Measurements from ENCODE around the gene VWA8.
"Not testable (repeated sequence)": the region's sequence is repeated elsewhere in the genome, so short reads cannot be mapped to it uniquely, and the experiment has no call there.

VWA8 gene

DNA sequence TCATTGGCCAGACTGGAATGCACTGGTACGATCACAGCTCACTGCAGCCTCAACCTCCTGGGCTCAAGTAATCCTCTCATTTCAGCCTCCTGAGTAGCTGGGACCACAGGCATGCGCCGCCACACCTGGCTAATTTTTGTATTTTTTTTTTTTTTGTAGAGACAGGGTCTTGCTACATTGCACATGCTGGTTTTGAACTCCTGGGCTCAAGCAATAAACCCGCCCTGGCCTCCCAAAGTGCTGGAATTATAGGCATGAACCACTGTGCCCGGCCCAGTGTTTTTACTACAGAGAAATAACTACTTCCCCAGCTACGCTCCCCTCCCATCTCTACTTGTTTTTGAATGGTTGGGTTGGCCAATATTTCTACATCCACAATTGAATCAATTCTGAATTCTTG lies 381.0 kb downstream of the VWA8 start:
- H3K27ac Mint-ChIP-seq, result no peak overlapping the region
- DNase-seq (ENCODE audit: low spot score in 2 of 2), result no peak
- no peak for ATAC-seq (ENCODE audit: low read depth)
- H3K36me3 Mint-ChIP-seq, result peaks cover 14% of the 10 kb centered on the region
- peaks cover 2% of the 10 kb centered on the region for H3K4me1 Mint-ChIP-seq
- no peak overlapping the region for H3K4me3 Mint-ChIP-seq
- H3K27me3 Mint-ChIP-seq, result no peaks in the 10 kb centered on the region
- H3K9me3 Mint-ChIP-seq, result no peaks in the 10 kb centered on the region

DNA sequence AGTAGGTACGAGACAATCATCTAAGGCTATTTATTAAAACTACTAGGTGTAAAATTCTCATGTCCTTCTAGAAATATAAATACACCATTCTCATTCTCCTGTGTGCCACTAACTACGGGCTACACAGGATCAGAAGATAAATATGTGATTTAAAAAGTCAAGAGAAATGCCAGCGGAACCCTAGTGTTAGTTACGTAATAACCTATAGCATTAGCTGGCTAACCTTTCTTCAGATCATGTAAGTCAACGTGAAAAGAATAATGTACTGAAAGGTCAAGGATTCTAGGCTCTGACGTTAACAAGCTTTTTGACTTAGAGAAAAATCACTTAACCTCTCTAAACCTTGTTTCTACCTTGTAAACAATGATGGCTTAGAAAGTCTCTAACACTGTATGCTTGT lies 381.7 kb downstream of the VWA8 start:
- Mint-ChIP-seq H3K27me3 (no peaks in the 10 kb centered on the region), H3K4me3 (no peak overlapping the region), H3K27ac (no peak overlapping the region), H3K36me3 (peaks cover 20% of the 10 kb centered on the region), H3K4me1 (peaks cover 2% of the 10 kb centered on the region), H3K9me3 (no peaks in the 10 kb centered on the region)
- DNase-seq (ENCODE audit: low spot score in 2 of 2) (no peak), ATAC-seq (ENCODE audit: low read depth) (no peak)

DNA sequence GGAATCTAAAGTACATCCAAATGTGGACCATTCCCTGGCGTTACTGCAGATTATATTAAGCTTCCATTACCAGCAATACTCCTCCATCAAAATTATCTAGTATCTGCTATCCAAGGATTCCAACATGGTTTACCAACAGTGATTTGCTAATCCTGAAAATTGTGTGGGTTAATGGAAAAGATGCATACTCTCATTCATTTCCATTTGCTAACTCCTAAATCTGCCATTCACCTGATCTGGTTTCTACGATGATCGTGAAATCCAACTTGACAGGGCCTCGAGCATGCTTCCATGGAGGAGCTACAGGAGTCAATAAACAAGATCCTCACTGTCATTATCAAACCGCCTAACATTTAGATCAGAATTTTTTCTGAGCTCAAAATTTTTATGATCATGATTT lies 382.5 kb downstream of the VWA8 start:
- H3K36me3 Mint-ChIP-seq, result peaks cover 19% of the 10 kb centered on the region
- no peak overlapping the region for H3K4me3 Mint-ChIP-seq
- no peaks in the 10 kb centered on the region for H3K27me3 Mint-ChIP-seq
- peaks cover 2% of the 10 kb centered on the region for H3K4me1 Mint-ChIP-seq
- DNase-seq (ENCODE audit: low spot score in 2 of 2) (no peak), ATAC-seq (ENCODE audit: low read depth) (no peak)
- H3K27ac Mint-ChIP-seq, result no peak overlapping the region
- no peaks in the 10 kb centered on the region for H3K9me3 Mint-ChIP-seq

DNA sequence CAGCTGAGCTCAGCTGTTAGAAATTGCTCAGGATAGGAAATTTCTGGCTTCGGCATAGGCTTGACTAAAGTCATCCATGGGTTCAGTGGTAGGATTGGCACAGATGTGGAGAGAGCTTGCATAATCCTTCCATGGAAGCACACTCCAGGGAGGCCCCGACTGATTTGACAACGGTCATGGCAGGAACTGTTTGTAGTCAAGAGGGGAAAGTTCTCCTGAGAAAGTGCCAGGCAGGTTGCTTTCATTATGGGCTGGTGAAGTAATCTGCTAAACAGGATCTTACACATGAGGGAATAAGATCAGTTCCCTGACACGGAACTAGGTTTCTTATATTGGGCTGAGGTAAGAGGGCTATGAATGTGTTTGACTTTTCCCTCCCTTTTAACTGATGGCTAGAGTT lies 383.5 kb downstream of the VWA8 start:
- H3K4me3 Mint-ChIP-seq, result no peak overlapping the region
- peaks cover 2% of the 10 kb centered on the region for H3K4me1 Mint-ChIP-seq
- ATAC-seq (ENCODE audit: low read depth) (no peak), DNase-seq (ENCODE audit: low spot score in 2 of 2) (no peak)
- H3K27me3 Mint-ChIP-seq, result no peaks in the 10 kb centered on the region
- H3K27ac Mint-ChIP-seq, result no peak overlapping the region
- H3K9me3 Mint-ChIP-seq, result no peaks in the 10 kb centered on the region
- H3K36me3 Mint-ChIP-seq, result peaks cover 13% of the 10 kb centered on the region

DNA sequence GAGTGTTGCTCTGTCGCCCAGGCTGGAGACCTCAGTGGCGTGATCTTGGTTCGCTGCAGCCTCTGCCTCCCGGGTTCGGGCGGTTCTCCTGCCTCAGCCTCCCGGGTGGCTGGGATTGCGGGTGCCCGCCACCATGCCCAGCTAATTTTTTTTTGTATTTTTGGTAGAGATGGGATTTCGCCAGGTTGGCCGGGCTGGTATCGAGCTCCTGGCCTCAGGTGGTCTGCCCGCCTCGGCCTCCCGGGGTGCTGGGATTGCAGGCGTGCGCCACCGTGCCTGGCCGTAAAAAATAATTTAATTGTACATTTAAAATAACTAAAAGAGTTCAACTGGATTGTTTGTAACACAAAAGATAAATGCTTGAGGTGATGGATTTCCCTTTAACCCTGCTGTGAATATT lies 387.3 kb downstream of the VWA8 start:
- H3K4me3 Mint-ChIP-seq; H3K9me3 Mint-ChIP-seq; H3K27ac Mint-ChIP-seq; ATAC-seq (ENCODE audit: low read depth); DNase-seq (ENCODE audit: low spot score in 2 of 2); H3K4me1 Mint-ChIP-seq; H3K27me3 Mint-ChIP-seq: not testable (repeated sequence)
- H3K36me3 Mint-ChIP-seq, result peaks cover 13% of the 10 kb centered on the region

GRCh38 chr13:41571817-41572340 lies 389.0 kb downstream of the VWA8 start:
- H3K36me3 Mint-ChIP-seq, result peaks cover 16% of the 10 kb centered on the region
- H3K4me3 Mint-ChIP-seq; DNase-seq (ENCODE audit: low spot score in 2 of 2); H3K27ac Mint-ChIP-seq; H3K4me1 Mint-ChIP-seq; H3K27me3 Mint-ChIP-seq; H3K9me3 Mint-ChIP-seq; ATAC-seq (ENCODE audit: low read depth): not testable (repeated sequence)

DNA sequence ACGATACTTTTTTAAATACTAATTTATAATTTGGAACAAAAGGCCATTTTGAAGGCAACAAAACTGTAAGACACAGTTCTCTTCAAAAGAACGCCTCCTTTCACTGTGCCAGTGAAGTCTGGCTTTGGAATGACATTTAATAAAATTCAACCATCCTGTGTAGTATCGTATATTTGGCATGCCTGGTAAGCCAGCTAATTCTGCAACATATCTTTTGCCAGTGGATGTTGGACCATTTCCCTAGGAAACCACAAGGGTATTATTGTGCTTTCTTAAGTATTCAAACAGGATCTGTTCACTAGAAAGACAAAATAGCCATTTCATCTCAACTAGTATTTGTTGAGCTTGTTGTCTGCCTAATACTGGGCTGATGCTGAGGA lies 391.9 kb downstream of the VWA8 start:
- Mint-ChIP-seq H3K27me3 (no peaks in the 10 kb centered on the region), H3K4me1 (no peaks in the 10 kb centered on the region), H3K9me3 (no peaks in the 10 kb centered on the region), H3K4me3 (no peak overlapping the region), H3K36me3 (peaks cover 5% of the 10 kb centered on the region), H3K27ac (no peak overlapping the region)
- no peak for ATAC-seq (ENCODE audit: low read depth)
- no peak for DNase-seq (ENCODE audit: low spot score in 2 of 2)

DNA sequence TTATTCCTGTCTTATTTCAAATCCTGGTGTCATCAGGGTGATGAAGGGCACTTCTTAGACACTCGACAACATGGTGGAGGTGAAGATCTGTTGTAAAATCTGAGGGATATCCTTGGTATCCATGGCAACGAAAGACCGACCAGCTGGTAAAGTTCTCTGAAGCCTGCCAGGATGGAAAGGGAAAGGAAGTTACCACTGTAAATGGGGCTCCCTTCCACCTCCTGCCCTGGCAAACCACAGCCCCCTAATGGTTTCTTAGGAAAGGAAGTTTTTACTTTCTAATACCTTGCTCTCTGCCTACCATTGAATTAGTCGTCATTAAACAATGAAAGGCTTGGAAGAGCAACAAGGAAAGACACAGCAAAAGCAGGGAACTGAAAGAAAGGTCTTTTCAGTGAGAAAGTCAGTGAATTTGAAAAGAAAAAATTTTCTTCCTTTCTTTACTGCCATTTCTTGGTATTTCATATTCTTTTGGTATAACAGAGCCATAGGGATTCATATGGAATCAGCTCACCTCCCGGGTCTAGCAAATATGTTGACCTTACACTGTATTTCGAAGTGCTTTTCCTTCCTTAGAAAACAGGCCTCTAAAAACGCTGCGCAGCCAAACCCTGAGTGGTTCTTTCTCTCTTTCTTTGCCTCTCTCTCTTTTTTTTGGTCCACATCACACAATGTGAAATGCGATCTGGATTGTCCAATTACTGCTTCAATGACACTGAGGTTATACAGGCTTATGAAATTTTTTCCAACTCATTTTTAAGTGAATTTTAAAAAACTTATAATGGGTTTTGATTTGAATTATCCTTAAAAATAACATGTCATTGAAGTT lies 392.6 kb downstream of the VWA8 start:
- no peak for ATAC-seq (ENCODE audit: low read depth)
- no peak overlapping the region for H3K27ac Mint-ChIP-seq

GRCh38 chr13:41567363-41567762 lies 393.5 kb downstream of the VWA8 start:
- no peak for DNase-seq (ENCODE audit: low spot score in 2 of 2)
- Mint-ChIP-seq H3K4me1 (no peaks in the 10 kb centered on the region), H3K4me3 (no peak overlapping the region), H3K36me3 (peaks cover 5% of the 10 kb centered on the region), H3K9me3 (no peaks in the 10 kb centered on the region), H3K27me3 (no peaks in the 10 kb centered on the region), H3K27ac (no peak overlapping the region)
- no peak for ATAC-seq (ENCODE audit: low read depth)

More for the DNA sequence above, 392.6 kb downstream of the VWA8 start:
- peaks cover 5% of the 10 kb centered on the region for H3K36me3 Mint-ChIP-seq
- no peak overlapping the region for H3K4me3 Mint-ChIP-seq
- no peaks in the 10 kb centered on the region for H3K9me3 Mint-ChIP-seq
- no peaks in the 10 kb centered on the region for H3K27me3 Mint-ChIP-seq
- no peak for DNase-seq (ENCODE audit: low spot score in 2 of 2)
- H3K4me1 Mint-ChIP-seq, result no peaks in the 10 kb centered on the region

- Mint-ChIP-seq H3K27me3 (no peaks in the 10 kb centered on the region), H3K4me3 (no peak overlapping the region), H3K4me1 (no peaks in the 10 kb centered on the region), H3K36me3 (peaks cover 5% of the 10 kb centered on the region), H3K27ac (no peak overlapping the region), H3K9me3 (no peaks in the 10 kb centered on the region)
- no peak for DNase-seq (ENCODE audit: low spot score in 2 of 2)
- no peak for ATAC-seq (ENCODE audit: low read depth)
These were observed 395.1 kb downstream of the VWA8 start for GRCh38 chr13:41565846-41566245.

DNA sequence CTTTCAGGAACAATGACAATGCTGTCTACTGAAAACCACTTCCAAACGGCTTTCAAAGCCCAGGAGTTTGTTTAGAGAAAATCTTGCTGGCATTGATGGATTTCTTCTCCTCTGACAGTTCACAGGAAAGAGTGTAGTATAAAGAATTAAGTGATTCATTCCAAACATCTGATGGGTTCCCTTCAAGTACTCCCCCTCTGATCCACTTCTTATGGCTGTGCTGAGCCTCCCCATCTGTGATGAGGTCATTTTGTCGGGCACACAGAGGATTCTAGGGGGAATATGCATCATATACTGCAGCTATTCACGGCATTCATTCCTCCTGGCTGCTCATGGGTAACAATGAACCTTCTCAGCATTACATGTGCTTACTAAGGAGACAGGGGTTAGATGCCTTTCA lies 395.7 kb downstream of the VWA8 start:
- ATAC-seq (ENCODE audit: low read depth) (no peak), DNase-seq (ENCODE audit: low spot score in 2 of 2) (no peak)
- no peaks in the 10 kb centered on the region for H3K27me3 Mint-ChIP-seq
- no peaks in the 10 kb centered on the region for H3K9me3 Mint-ChIP-seq
- H3K27ac Mint-ChIP-seq, result no peak overlapping the region
- H3K36me3 Mint-ChIP-seq, result peaks cover 5% of the 10 kb centered on the region
- no peak overlapping the region for H3K4me3 Mint-ChIP-seq
- no peaks in the 10 kb centered on the region for H3K4me1 Mint-ChIP-seq

- Mint-ChIP-seq H3K36me3 (peaks cover 5% of the 10 kb centered on the region), H3K9me3 (no peaks in the 10 kb centered on the region), H3K27me3 (no peaks in the 10 kb centered on the region), H3K4me3 (no peak overlapping the region), H3K4me1 (no peaks in the 10 kb centered on the region), H3K27ac (no peak overlapping the region)
- DNase-seq (ENCODE audit: low spot score in 2 of 2) (no peak), ATAC-seq (ENCODE audit: low read depth) (no peak)
These were observed 396.9 kb downstream of the VWA8 start for GRCh38 chr13:41563984-41564365.

DNA sequence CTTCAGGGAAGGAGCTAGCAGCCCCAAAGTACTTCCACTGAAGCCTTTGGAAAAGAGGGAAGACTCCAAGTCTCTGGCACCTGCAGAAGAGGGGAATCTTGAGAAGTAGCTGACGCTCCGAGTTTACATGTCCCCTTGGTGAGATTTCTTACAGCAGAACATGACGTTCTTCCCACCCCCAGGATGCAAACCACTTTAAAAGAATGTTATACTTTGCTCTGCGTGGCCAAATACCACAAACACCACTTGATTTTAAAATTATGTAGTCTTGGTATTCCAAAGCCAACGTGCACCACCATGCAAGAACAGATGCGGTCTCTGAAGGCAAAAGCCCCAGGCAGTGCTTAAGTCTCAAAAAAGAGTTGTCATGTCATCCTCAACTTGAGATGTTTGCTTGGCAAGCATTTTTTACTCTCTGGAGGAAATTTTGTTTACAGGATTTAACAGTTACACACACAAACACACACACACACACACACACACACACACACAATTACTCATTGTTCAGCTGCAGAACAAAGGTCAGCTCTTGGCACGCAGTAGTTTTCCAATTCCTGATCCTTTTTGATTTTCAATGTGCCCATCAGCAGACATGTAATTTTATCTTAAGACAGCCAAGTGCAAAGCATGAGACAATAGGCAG lies 397.4 kb downstream of the VWA8 start:
- no peak overlapping the region for H3K27ac Mint-ChIP-seq

GRCh38 chr13:41562541-41563178 lies 398.2 kb downstream of the VWA8 start:
- no peaks in the 10 kb centered on the region for H3K4me1 Mint-ChIP-seq
- peaks cover 2% of the 10 kb centered on the region for H3K36me3 Mint-ChIP-seq
- ATAC-seq (ENCODE audit: low read depth), result no peak
- H3K9me3 Mint-ChIP-seq, result no peaks in the 10 kb centered on the region
- no peak overlapping the region for H3K4me3 Mint-ChIP-seq
- no peak for DNase-seq (ENCODE audit: low spot score in 2 of 2)
- no peak overlapping the region for H3K27ac Mint-ChIP-seq
- H3K27me3 Mint-ChIP-seq, result no peaks in the 10 kb centered on the region

More for the DNA sequence above, 397.4 kb downstream of the VWA8 start:
- no peaks in the 10 kb centered on the region for H3K27me3 Mint-ChIP-seq
- H3K36me3 Mint-ChIP-seq, result peaks cover 5% of the 10 kb centered on the region
- no peak overlapping the region for H3K4me3 Mint-ChIP-seq
- no peaks in the 10 kb centered on the region for H3K9me3 Mint-ChIP-seq
- H3K4me1 Mint-ChIP-seq, result no peaks in the 10 kb centered on the region
- ATAC-seq (ENCODE audit: low read depth) (no peak), DNase-seq (ENCODE audit: low spot score in 2 of 2) (no peak)

Data from memory B cell (primary cell).